ENCODE results near the gene ARMC7. TPM values are rescaled to one million over a fixed set of nuclear protein-coding genes. Genes with fewer than 3 reads are reported as not detected.
"Not testable (repeated sequence)": the region's sequence is repeated elsewhere in the genome, so short reads cannot be mapped to it uniquely, and the experiment has no call there.

ARMC7 gene
- total RNA-seq, 1 experiment from 2014 or later, result 48.7 TPM

DNA sequence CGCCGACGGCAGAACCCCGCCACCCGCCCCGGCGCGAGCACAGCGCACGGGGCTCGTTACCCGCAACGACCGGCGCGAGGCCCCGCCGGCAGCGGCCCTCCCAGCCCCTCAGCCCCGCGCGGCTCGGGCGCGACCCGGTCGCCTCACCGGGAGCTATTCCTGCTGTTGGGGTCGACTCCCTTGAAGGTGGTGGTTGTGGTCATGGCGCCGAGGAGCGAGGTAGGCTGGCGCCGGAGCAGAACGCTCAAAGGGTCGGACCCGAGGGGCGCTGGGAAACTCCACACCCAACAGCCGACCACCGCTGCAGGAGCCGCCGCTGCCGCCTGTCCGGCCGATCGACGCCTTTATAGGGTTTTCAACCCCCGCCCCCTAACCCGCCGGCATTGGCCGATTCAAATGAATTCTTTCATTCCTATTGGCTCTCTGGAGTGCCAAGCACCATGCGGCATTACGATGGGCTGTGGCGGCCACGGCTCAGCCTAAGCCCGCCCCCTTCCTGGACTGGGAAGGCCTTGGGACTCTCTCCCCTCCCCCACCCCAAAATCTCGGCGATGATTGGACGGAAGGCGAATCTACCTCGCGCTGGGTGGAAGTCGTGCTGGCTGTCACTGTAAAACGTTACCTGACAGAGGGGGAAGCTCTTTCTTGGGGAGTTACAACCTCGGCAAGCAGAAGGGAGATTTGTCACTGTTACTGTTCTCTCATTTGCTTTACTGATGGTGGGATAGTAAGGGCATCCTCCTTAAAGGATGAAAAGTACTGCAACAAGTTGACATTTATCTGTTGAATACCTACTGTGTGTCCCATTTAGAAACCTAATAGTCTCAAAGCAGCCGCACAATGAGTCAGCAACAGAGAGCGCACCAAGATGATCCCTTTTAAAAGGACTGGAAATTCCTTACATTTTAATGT is 44.7 kb downstream of the ARMC7 start, which contains the start of gene JPT1:
Gene JPT1, minus strand, starts transcription at position 318 of the 912 bp plus-strand sequence. Its CDS starts 115 bp downstream, at position 203.
- ChIA-PET POLR2A (no interaction called here), CTCF (interaction anchor here (0.6 to 1.0 kb wide), 3 partner anchors 37 to 49 kb away, joined by 3 to 7 read pairs (median 4); no protein-coding TSS in a partner anchor)
- Histone ChIP-seq H3K27ac (ENCODE audit: low read length) (peak within 1 kb of the TSS; percentile 92), H3K36me3 (ENCODE audit: control insufficient read depth, insufficient read depth, low read length) (peaks cover 11% of the 10 kb centered on the region; the same call in 1 of the 2 replicates), H3K9me3 (ENCODE audit: control insufficient read depth, insufficient read depth, low read depth, low read length) (no peaks in the 10 kb centered on the region), H3K4me3 (ENCODE audit: low read depth in 2 of 2, low read length in 2 of 2) (peak within 1 kb of the TSS; percentile 84 to 85), H3K27me3 (ENCODE audit: control insufficient read depth, insufficient read depth, low read length) (no peaks in the 10 kb centered on the region), H3K4me1 (ENCODE audit: control insufficient read depth, insufficient read depth, low read length) (peaks cover 24% of the 10 kb centered on the region)
- DNase-seq (ENCODE audit: low read depth, low spot score) (peak; percentile 96), ATAC-seq (peak; percentile 95)
- intact Hi-C loops (cut with micrococcal nuclease; ENCODE audit: unreplicated experiment) (no loop called here), in situ Hi-C loops (cut with HindIII; ENCODE audit: low pct_unique_long_range_greater_than_20kb, low sequenced_read_pairs) (no loop called here)
- TF ChIP-seq SIN3A (IDR thresholded peaks at IDR 0.05; ENCODE audit: borderline replicate concordance, insufficient read depth, low read depth, low read length) (peak; percentile 98), TCF7L2 (IDR thresholded peaks at IDR 0.05; ENCODE audit: low read depth, low read length) (peak; percentile 21), POLR2AphosphoS5 (IDR thresholded peaks at IDR 0.05; ENCODE audit: low read depth, low read length) (peak; percentile 100)
- TF ChIP-seq, protein P1, sequence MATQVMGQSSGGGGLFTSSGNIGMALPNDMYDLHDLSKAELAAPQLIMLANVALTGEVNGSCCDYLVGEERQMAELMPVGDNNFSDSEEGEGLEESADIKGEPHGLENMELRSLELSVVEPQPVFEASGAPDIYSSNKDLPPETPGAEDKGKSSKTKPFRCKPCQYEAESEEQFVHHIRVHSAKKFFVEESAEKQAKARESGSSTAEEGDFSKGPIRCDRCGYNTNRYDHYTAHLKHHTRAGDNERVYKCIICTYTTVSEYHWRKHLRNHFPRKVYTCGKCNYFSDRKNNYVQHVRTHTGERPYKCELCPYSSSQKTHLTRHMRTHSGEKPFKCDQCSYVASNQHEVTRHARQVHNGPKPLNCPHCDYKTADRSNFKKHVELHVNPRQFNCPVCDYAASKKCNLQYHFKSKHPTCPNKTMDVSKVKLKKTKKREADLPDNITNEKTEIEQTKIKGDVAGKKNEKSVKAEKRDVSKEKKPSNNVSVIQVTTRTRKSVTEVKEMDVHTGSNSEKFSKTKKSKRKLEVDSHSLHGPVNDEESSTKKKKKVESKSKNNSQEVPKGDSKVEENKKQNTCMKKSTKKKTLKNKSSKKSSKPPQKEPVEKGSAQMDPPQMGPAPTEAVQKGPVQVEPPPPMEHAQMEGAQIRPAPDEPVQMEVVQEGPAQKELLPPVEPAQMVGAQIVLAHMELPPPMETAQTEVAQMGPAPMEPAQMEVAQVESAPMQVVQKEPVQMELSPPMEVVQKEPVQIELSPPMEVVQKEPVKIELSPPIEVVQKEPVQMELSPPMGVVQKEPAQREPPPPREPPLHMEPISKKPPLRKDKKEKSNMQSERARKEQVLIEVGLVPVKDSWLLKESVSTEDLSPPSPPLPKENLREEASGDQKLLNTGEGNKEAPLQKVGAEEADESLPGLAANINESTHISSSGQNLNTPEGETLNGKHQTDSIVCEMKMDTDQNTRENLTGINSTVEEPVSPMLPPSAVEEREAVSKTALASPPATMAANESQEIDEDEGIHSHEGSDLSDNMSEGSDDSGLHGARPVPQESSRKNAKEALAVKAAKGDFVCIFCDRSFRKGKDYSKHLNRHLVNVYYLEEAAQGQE (IDR thresholded peaks at IDR 0.05; ENCODE audit: insufficient read depth in 1 of 2, low read depth in 2 of 2, low read length in 1 of 2), result no peak
- BruUV-seq (replicated peaks), result no TSS peak

DNA sequence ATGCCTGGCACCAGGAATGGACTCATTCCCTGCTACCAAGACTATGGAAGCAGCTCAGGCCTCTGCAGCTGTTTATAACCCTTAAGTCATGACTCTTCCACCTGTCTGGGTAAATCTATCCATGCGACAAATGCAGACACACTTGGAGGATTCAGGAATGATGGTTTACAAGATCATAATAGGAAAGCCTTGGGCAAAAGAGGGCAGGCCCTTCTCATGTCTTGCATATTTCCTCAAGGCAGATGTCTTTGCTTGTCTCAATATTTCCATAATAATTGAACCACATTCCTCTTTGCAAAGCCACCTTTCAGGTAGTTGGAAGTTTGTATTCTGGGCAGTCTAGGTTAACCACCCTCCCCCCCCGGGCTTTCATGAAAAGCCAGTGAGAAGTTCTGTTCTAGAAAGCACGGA is 45.4 kb downstream of the ARMC7 start:
- H3K36me3 ChIP-seq (ENCODE audit: control insufficient read depth, insufficient read depth, low read length), result peaks cover 11% of the 10 kb centered on the region; the same call in 1 of the 2 replicates
- in situ Hi-C loops (cut with HindIII; ENCODE audit: low pct_unique_long_range_greater_than_20kb, low sequenced_read_pairs), result no loop called here
- peaks cover 28% of the 10 kb centered on the region for H3K4me1 ChIP-seq (ENCODE audit: control insufficient read depth, insufficient read depth, low read length)
- intact Hi-C loops (cut with micrococcal nuclease; ENCODE audit: unreplicated experiment), result no loop called here
- H3K27ac ChIP-seq (ENCODE audit: low read length), result peak overlapping the region; percentile 91
- no peaks in the 10 kb centered on the region for H3K9me3 ChIP-seq (ENCODE audit: control insufficient read depth, insufficient read depth, low read depth, low read length)
- no peak for TF ChIP-seq SIN3A (IDR thresholded peaks at IDR 0.05; ENCODE audit: borderline replicate concordance, insufficient read depth, low read depth, low read length)
- TF ChIP-seq TCF7L2 (IDR thresholded peaks at IDR 0.05; ENCODE audit: low read depth, low read length), result no peak
- TF ChIP-seq, protein P2, sequence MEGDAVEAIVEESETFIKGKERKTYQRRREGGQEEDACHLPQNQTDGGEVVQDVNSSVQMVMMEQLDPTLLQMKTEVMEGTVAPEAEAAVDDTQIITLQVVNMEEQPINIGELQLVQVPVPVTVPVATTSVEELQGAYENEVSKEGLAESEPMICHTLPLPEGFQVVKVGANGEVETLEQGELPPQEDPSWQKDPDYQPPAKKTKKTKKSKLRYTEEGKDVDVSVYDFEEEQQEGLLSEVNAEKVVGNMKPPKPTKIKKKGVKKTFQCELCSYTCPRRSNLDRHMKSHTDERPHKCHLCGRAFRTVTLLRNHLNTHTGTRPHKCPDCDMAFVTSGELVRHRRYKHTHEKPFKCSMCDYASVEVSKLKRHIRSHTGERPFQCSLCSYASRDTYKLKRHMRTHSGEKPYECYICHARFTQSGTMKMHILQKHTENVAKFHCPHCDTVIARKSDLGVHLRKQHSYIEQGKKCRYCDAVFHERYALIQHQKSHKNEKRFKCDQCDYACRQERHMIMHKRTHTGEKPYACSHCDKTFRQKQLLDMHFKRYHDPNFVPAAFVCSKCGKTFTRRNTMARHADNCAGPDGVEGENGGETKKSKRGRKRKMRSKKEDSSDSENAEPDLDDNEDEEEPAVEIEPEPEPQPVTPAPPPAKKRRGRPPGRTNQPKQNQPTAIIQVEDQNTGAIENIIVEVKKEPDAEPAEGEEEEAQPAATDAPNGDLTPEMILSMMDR (IDR thresholded peaks at IDR 0.05), result no peak
- TF ChIP-seq, protein P1 (IDR thresholded peaks at IDR 0.05; ENCODE audit: insufficient read depth in 1 of 2, low read depth in 2 of 2, low read length in 1 of 2), result no peak
- TF ChIP-seq POLR2AphosphoS5 (IDR thresholded peaks at IDR 0.05; ENCODE audit: low read depth, low read length), result no peak
- DNase-seq (ENCODE audit: low read depth, low spot score) (no peak), ATAC-seq (no peak)
- no peaks in the 10 kb centered on the region for H3K27me3 ChIP-seq (ENCODE audit: control insufficient read depth, insufficient read depth, low read length)
- no TSS peak for BruUV-seq (replicated peaks)
- H3K4me3 ChIP-seq (ENCODE audit: low read depth in 2 of 2, low read length in 2 of 2), result peak overlapping the region; percentile 3 to 42; a peak in 2 of 4 replicates
- ChIA-PET CTCF (interaction anchor here (0.6 to 1.0 kb wide), 2 partner anchors 36 to 48 kb away, joined by 4 to 7 read pairs; no protein-coding TSS in a partner anchor), POLR2A (no interaction called here)

DNA sequence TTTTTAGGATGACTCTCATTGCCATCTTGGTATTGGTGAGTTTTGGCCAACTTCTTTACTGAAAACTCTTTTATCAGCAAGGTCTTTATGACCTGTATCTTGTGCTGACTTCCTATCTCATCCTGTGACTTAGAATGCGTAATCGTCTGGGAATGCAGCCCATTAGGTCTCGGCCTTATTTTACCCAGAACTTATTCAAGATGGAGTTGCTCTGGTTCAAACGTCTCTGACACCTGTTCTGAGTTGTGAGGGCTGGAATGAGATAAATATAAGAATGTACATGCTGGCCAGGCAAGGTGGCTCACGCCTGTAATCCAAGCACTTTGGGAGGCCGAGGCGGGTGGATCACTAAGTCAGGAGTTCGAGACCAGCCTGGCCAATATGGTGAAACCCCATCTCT is 48.7 kb downstream of the ARMC7 start:
- POLR2A ChIA-PET, result interaction anchor here (0.6 kb wide), 1 partner anchor 19 kb away, joined by 15 read pairs; no protein-coding TSS in a partner anchor
- peak overlapping the region; percentile 71 for H3K27ac ChIP-seq (ENCODE audit: low read length)

More for the DNA sequence above, 48.7 kb downstream of the ARMC7 start:
- H3K4me3 ChIP-seq (ENCODE audit: low read depth in 2 of 2, low read length in 2 of 2); BruUV-seq (replicated peaks); intact Hi-C loops (cut with micrococcal nuclease; ENCODE audit: unreplicated experiment); H3K9me3 ChIP-seq (ENCODE audit: control insufficient read depth, insufficient read depth, low read depth, low read length); in situ Hi-C loops (cut with HindIII; ENCODE audit: low pct_unique_long_range_greater_than_20kb, low sequenced_read_pairs); H3K36me3 ChIP-seq (ENCODE audit: control insufficient read depth, insufficient read depth, low read length); ATAC-seq; H3K27me3 ChIP-seq (ENCODE audit: control insufficient read depth, insufficient read depth, low read length); CTCF ChIA-PET; DNase-seq (ENCODE audit: low read depth, low spot score): not testable (repeated sequence)
- peaks cover 32% of the 10 kb centered on the region for H3K4me1 ChIP-seq (ENCODE audit: control insufficient read depth, insufficient read depth, low read length)
